NOMO-1 treated with dmso at 0.1 percent for 144 hours (cell line): Measurements from ENCODE around the gene MTMR2.

Experiments
- DNase-seq: peaks from one replicate; lab custom pipeline; 2025; ENCODE audit not compliant: unreplicated experiment; lab: John Stamatoyannopoulos, UW

The MTMR2 gene

GRCh38 chr11:95923728-95924413 is at the start of gene MTMR2:
Gene MTMR2 (minus strand): TSS chr11:95924107. CDS start chr11:95923954, 153 bp downstream.
- peak; percentile 38 for DNase-seq

- no peak for DNase-seq
Measured at GRCh38 chr11:95972060-95972459, 48.2 kb upstream of the MTMR2 start.

GRCh38 chr11:95968585-95968984 is 44.7 kb upstream of the MTMR2 start:
- DNase-seq = no peak

GRCh38 chr11:95964281-95964680 is 40.4 kb upstream of the MTMR2 start:
- no peak for DNase-seq

GRCh38 chr11:95961758-95962157 is 37.9 kb upstream of the MTMR2 start:
- no peak for DNase-seq

- no peak for DNase-seq
Measured at GRCh38 chr11:95950905-95951304, 27.0 kb upstream of the MTMR2 start.

GRCh38 chr11:95948637-95949036 is 24.7 kb upstream of the MTMR2 start:
- DNase-seq = no peak

GRCh38 chr11:95944623-95945022 is 20.7 kb upstream of the MTMR2 start:
- no peak for DNase-seq

GRCh38 chr11:95943546-95943945 is 19.6 kb upstream of the MTMR2 start:
- DNase-seq = no peak

- no peak for DNase-seq
Measured at GRCh38 chr11:95939091-95939490, 15.2 kb upstream of the MTMR2 start.

GRCh38 chr11:95937358-95937757 is 13.5 kb upstream of the MTMR2 start:
- DNase-seq = no peak

- DNase-seq = no peak
Measured at GRCh38 chr11:95933594-95933993, 9.7 kb upstream of the MTMR2 start.

- no peak for DNase-seq
Measured at GRCh38 chr11:95931916-95932315, 8.0 kb upstream of the MTMR2 start.

GRCh38 chr11:95930948-95931347 is 7.0 kb upstream of the MTMR2 start:
- no peak for DNase-seq

- no peak for DNase-seq
Measured at GRCh38 chr11:95926726-95927125, 2.8 kb upstream of the MTMR2 start.

GRCh38 chr11:95925011-95925410 is 1.1 kb upstream of the MTMR2 start:
- DNase-seq = no peak

- no peak for DNase-seq
Measured at GRCh38 chr11:95924414-95924760, 480 bp upstream of the MTMR2 start.

GRCh38 chr11:95923439-95923727 is 524 bp downstream of the MTMR2 start:
- DNase-seq = no peak

GRCh38 chr11:95922536-95923438 is 1.1 kb downstream of the MTMR2 start:
- DNase-seq = no peak

- no peak for DNase-seq
Measured at GRCh38 chr11:95922099-95922498, 1.8 kb downstream of the MTMR2 start.

- no peak for DNase-seq
Measured at GRCh38 chr11:95920460-95921105, 3.3 kb downstream of the MTMR2 start.

- DNase-seq = no peak
Measured at GRCh38 chr11:95919514-95919913, 4.4 kb downstream of the MTMR2 start.
